Spleen (tissue), 11 donors: ENCODE measurements around the gene LCN6. TPM values are rescaled to one million over a fixed set of nuclear protein-coding genes. Genes with fewer than 3 reads are reported as not detected.
"Not testable (repeated sequence)": the region's sequence is repeated elsewhere in the genome, so short reads cannot be mapped to it uniquely, and the experiment has no call there.

Experiments
- DNase-seq: peaks from one replicate; pipeline ENCODE4 v3.0.0-alpha.2; 2020
- H3K27ac ChIP-seq, 8 donors: fragments of 200-600 bp; sonication (generic) in 7 of 8; 1 replicate in 4 of 8; 2 replicates in 4 of 8; pipeline versions ENCODE4 v1.5.0 to v1.8.0; 2016 to 2021; ENCODE audit warnings: inconsistent platforms in 4 of 8, mild to moderate bottlenecking in 4 of 8, moderate library complexity in 1 of 8
- H3K27me3 ChIP-seq, 7 donors: fragments of 200-600 bp; sonication (generic) in 6 of 7; replicated peaks in 1 of 7; 1 replicate in 4 of 7; 2 replicates in 3 of 7; pipeline versions ENCODE4 v1.5.0 to v1.8.0; 2016 to 2021; ENCODE audit warnings: inconsistent platforms in 3 of 7, mild to moderate bottlenecking in 1 of 7
- H3K36me3 ChIP-seq, 6 donors: fragments of 200-600 bp; sonication (generic) in 5 of 6; 1 replicate in 4 of 6; 2 replicates in 2 of 6; pipeline versions ENCODE4 v1.5.0 to v1.8.0; 2016 to 2021; ENCODE audit warnings: inconsistent platforms in 2 of 6
- H3K4me1 ChIP-seq, 6 donors: fragments of 200-600 bp; sonication (generic) in 5 of 6; 1 replicate in 3 of 6; 2 replicates in 3 of 6; pipeline versions ENCODE4 v1.5.0 to v1.8.0; 2016 to 2021; ENCODE audit warnings: inconsistent platforms in 3 of 6
- H3K4me3 ChIP-seq, 8 donors: fragments of 200-600 bp; sonication (generic) in 7 of 8; 1 replicate in 4 of 8; 2 replicates in 4 of 8; pipeline versions ENCODE4 v1.5.0 to v1.8.0; 2016 to 2021; ENCODE audit warnings: inconsistent platforms in 4 of 8, mild to moderate bottlenecking in 4 of 8, moderate library complexity in 2 of 8
- H3K9me3 ChIP-seq, 8 donors: fragments of 200-600 bp; sonication (generic) in 7 of 8; 1 replicate in 4 of 8; 2 replicates in 4 of 8; pipeline versions ENCODE4 v1.5.0 to v1.8.0; 2016 to 2021; ENCODE audit warnings: inconsistent platforms in 4 of 8
- CTCF ChIP-seq, 11 experiments: fragments of 200-600 bp in 7 of 11; fragments of 450-650 bp in 4 of 11; sonication (generic) in 4 of 11; IDR thresholded peaks in 8 of 11; conservative IDR thresholded peaks in 3 of 11; 1 replicate in 7 of 11; 2 replicates in 4 of 11; pipeline versions ENCODE4 v1.4.0 to v1.8.0; 2016 to 2021; ENCODE audit warnings: antibody characterized with exemption in 11 of 11, inconsistent platforms in 4 of 11, mild to moderate bottlenecking in 1 of 11
- POLR2A ChIP-seq, 3 donors: fragments of 450-650 bp; IDR thresholded peaks; one replicate each; pipeline ENCODE4 v1.5.1; 2017; ENCODE audit warnings: antibody characterized with exemption in 3 of 3, mild to moderate bottlenecking in 1 of 3
- POLR2AphosphoS5 ChIP-seq, 3 donors: sonication (generic); formaldehyde crosslinking; IDR thresholded peaks; one replicate each; pipeline ENCODE4 v1.5.1; 2017; ENCODE audit warnings: antibody characterized with exemption in 3 of 3
- WGBS, 5 donors: extraction: QIAGEN DNeasy Blood & Tissue Kit in 3 of 5; methylation state at CpG; one replicate each; pipeline versions ENCODE4 v1.1.5 to v1.1.7; 2013 to 2018; 5-methylcytosine and 5-hydroxymethylcytosine counted together
- intact Hi-C: fragments of 100-400 bp; cut with DNase I; formaldehyde crosslinking; loops from one replicate; pipeline ENCODE4 v1.15.0; 2023; ENCODE audit warnings: low total_unique reads
- polyA plus RNA-seq, 3 donors: library from polyadenylated mRNA; stranded (reverse); fragments of 200-250 nt; gene quantifications; one replicate each; pipeline ENCODE4 v1.2.1, GENCODE V29; 2013
- total RNA-seq, 7 donors: library from RNA; depleted of rRNA in 3 of 7; stranded (reverse); fragments of >200 nt in 3 of 7; fragmentation: NEBNext Ultra II Directional in 4 of 7; extraction: Animal tissue kit (Norgen Biotek cat#: 25700) in 4 of 7; gene quantifications; one replicate each; pipeline versions ENCODE4 v1.1.0 to v1.2.1, GENCODE V29; 2016 to 2021
- donor health status: healthy with polysubstance abuse.
- donor health status: DM: no; HTN: no; CAD: no; lungs with moderate emphysema.
- donor health status: DM: no; HTN: no; CAD: no.
- donor health status: Bipolar disorder and iron deficiency.
- donor health status: healthy.
- donor health status: DM: no; HTN: no; CAD: no.
- donor health status: DM: yes; HTN: yes; CAD: no.

The LCN6 gene
- total and polyA plus RNA-seq, 10 donors, result 1.2 to 18.9 (median 4.4) TPM

- WGBS, 5 donors, result 19 to 24% (median 21%) methylated on average over 21 of the region's 21 CpGs
- Histone ChIP-seq H3K27me3 (no peaks in the 10 kb centered on the region), H3K4me3 (no peak overlapping the region), H3K9me3 (no peaks in the 10 kb centered on the region), H3K27ac (no peak overlapping the region), H3K36me3 (peaks cover 0 to 6% (median 2%) of the 10 kb centered on the region in 6 donors), H3K4me1 (peaks cover 13 to 50% (median 29%) of the 10 kb centered on the region in 6 donors)
- peak; percentile 89 for DNase-seq
- TF ChIP-seq POLR2A (IDR thresholded peaks at IDR 0.05) (no peak), CTCF (IDR thresholded peaks at IDR 0.05 in 8 of 11, conservative IDR thresholded peaks at IDR 0.05 in 3 of 11) (peak; percentile 65 to 87 (median 80)), POLR2AphosphoS5 (IDR thresholded peaks at IDR 0.05) (peak in 1 of 3 donors; percentile 47)
- intact Hi-C loops, result loop anchor here (5.0 to 10.0 kb wide), 2 partner anchors 249 to 277 kb away; no protein-coding TSS in a partner anchor
Measured at GRCh38 chr9:136787690-136788400, 39.5 kb upstream of the LCN6 start.

DNA sequence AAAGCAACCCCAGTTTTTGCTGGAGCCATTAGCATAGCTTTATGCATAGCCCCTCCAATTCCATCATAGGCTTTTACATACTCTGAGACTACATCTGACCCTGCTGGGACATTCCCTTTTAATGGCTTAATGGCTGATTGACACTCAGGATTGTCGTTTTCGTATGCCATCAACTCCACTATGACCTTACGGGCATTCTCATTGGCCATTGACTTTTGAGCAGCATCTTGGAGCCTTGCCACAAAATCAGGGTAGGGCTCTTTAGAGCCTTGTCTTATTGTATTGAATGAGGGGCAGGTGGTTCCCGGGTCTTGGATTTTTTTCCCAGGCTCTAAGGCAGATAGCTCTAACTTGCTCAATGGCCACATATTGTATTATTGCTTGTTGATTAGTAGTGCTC lies 38.7 kb upstream of the LCN6 start:
- H3K4me1 ChIP-seq, result peaks cover 8 to 42% (median 21%) of the 10 kb centered on the region in 6 donors
- H3K9me3 ChIP-seq, H3K27ac ChIP-seq, H3K36me3 ChIP-seq, DNase-seq, H3K4me3 ChIP-seq, H3K27me3 ChIP-seq: not testable (repeated sequence)
- WGBS, 5 donors, result 54 to 71% (median 59%) methylated on average over 4 of the region's 4 CpGs
- intact Hi-C loops, result loop anchor here (5.0 to 10.0 kb wide), 2 partner anchors 250 to 278 kb away; no protein-coding TSS in a partner anchor

- WGBS, 5 donors, result 74 to 86% (median 77%) methylated on average over 10 of the region's 10 CpGs
- intact Hi-C loops, result loop anchor here (5.0 to 10.0 kb wide), 2 partner anchors 251 to 278 kb away; no protein-coding TSS in a partner anchor
- no peaks in the 10 kb centered on the region for H3K27me3 ChIP-seq
- no peak overlapping the region for H3K4me3 ChIP-seq
- no peak for DNase-seq
- H3K9me3 ChIP-seq, result no peaks in the 10 kb centered on the region
- no peaks in the 10 kb centered on the region for H3K36me3 ChIP-seq
- H3K27ac ChIP-seq, result no peak overlapping the region
- TF ChIP-seq POLR2AphosphoS5 (IDR thresholded peaks at IDR 0.05) (no peak), POLR2A (IDR thresholded peaks at IDR 0.05) (no peak), CTCF (IDR thresholded peaks at IDR 0.05 in 8 of 11, conservative IDR thresholded peaks at IDR 0.05 in 3 of 11) (no peak)
- peaks cover 5 to 36% (median 15%) of the 10 kb centered on the region in 6 donors for H3K4me1 ChIP-seq
Measured at GRCh38 chr9:136786451-136786850, 38.1 kb upstream of the LCN6 start.

DNA sequence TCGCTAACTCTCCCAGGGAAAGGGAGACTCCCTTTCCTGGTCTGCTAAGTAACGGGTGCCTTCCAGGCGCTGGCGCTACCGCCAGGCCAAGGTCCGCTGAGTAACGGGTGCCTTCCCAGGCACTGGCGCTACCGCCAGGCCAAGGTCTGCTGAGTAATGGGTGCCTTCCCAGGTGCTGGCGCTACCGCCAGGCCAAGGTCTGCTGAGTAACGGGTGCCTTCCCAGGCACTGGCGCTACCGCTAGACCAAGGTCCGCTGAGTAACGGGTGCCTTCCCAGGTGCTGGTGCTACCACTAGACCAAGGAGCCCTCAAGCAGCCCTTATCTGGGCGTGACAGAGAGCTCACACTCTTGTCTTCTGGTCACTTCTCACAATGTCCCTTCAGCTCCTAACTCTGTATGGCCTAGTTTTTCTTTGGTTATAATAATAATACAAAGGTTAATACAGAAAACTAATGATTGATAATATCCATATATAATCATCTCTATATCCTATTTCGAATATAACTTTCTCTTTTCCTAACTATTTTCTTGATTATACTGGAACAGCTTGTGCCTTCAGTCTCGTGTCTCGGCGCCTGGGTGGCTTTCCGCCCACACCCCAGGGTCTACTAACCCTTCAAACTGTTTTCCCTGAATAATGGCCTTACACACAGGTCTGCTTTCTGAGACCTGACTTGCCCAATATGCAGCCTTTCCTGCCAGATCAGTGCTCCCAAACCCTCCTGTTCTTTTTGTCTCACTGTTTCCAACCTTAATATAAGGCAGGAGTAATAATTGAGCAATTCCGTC lies 37.4 kb upstream of the LCN6 start:
- H3K27me3 ChIP-seq, H3K4me3 ChIP-seq, DNase-seq, H3K36me3 ChIP-seq, H3K9me3 ChIP-seq, H3K27ac ChIP-seq: not testable (repeated sequence)
- H3K4me1 ChIP-seq, result peaks cover 5 to 34% (median 15%) of the 10 kb centered on the region in 6 donors
- WGBS, 5 donors, result 81 to 88% (median 85%) methylated on average over 12 to 23 of the region's 23 CpGs
- intact Hi-C loops, result loop anchor here (5.0 to 10.0 kb wide), 2 partner anchors 252 to 279 kb away; no protein-coding TSS in a partner anchor

DNA sequence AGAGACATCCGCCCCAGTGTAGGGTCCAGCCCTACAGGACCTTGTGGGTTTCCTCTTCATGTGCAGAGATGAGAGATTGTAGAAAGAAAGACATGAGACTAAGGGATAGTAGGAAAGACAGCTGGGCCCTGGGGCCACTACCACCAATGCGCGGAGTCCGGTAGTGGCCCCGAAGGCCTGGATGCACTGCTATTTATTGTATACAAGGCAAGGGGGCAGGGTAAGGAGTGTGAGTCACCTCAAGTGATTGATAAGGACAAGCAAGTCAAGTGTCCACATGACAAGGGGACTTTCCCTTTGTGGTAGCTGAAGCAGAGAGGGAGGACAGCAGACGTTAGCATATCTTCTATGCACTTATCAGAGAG lies 36.7 kb upstream of the LCN6 start:
- WGBS, 5 donors, result 78 to 86% (median 82%) methylated on average over 6 of the region's 6 CpGs
- no peak for DNase-seq
- intact Hi-C loops, result loop anchor here (5.0 to 10.0 kb wide), 2 partner anchors 252 to 280 kb away; no protein-coding TSS in a partner anchor
- Histone ChIP-seq H3K36me3 (no peaks in the 10 kb centered on the region), H3K4me3 (no peak overlapping the region), H3K27me3 (no peaks in the 10 kb centered on the region), H3K27ac (no peak overlapping the region), H3K9me3 (no peaks in the 10 kb centered on the region), H3K4me1 (peaks cover 0 to 26% (median 7%) of the 10 kb centered on the region in 6 donors)
- TF ChIP-seq POLR2AphosphoS5 (IDR thresholded peaks at IDR 0.05) (no peak), CTCF (IDR thresholded peaks at IDR 0.05 in 8 of 11, conservative IDR thresholded peaks at IDR 0.05 in 3 of 11) (no peak), POLR2A (IDR thresholded peaks at IDR 0.05) (no peak)
